T-cell (primary cell): ENCODE results near the gene KCNK15. TPM values are rescaled to one million over a fixed set of nuclear protein-coding genes. Genes with fewer than 3 reads are reported as not detected.

Source experiments
- ATAC-seq, 4 experiments: fragments of 200-7000 bp in 3 of 4; fragments of 150-1000 bp in 1 of 4; cut with Tn5 transposase; replicated peaks in 1 of 4; 1 replicate in 3 of 4; 2 replicates in 1 of 4; pipeline ENCODE4 v1.10.0; 2021; ENCODE audit warnings: moderate library complexity in 3 of 4, mild to moderate bottlenecking in 2 of 4, moderate number of reproducible peaks in 1 of 4
- CTCF ChIA-PET, 2 donors: fragments of 300-600 bp; sonication (Branson Sonifier 250); formaldehyde crosslinking; loops; one replicate each; lab custom pipeline; 2022; ENCODE audit warnings: antibody characterized with exemption in 2 of 2; lab: Charles Lee
- POLR2A ChIA-PET, 2 donors: fragments of 300-600 bp; sonication (Branson Sonifier 250); formaldehyde crosslinking; loops; one replicate each; lab custom pipeline; 2022; ENCODE audit warnings: antibody characterized with exemption in 2 of 2; lab: Charles Lee
- DNase-seq, 35 experiments: peaks; one replicate each; pipeline versions ENCODE4 v3.0.0 to v3.0.0-alpha.2; 2013 to 2023
- H3K27ac ChIP-seq: one replicate; pipeline ENCODE4 v1.5.1; 2013; ENCODE audit warnings: low read length
- H3K27me3 ChIP-seq, 2 experiments: replicated peaks in 1 of 2; 1 replicate in 1 of 2; 2 replicates in 1 of 2; pipeline versions ENCODE4 v1.6.1 to v1.7.0; 2013; ENCODE audit warnings: low read length in 1 of 2, mixed read lengths in 1 of 2; ENCODE audit not compliant: control insufficient read depth in 2 of 2, insufficient read depth in 2 of 2; ENCODE audit errors: extremely low read depth in 1 of 2
- H3K36me3 ChIP-seq, 2 donors: 1 replicate in 1 of 2; 2 replicates in 1 of 2; pipeline versions ENCODE4 v1.6.1 to v1.7.0; 2013; ENCODE audit warnings: low read length in 1 of 2; ENCODE audit not compliant: control insufficient read depth in 2 of 2, insufficient read depth in 1 of 2; ENCODE audit errors: extremely low read depth in 1 of 2
- H3K4me1 ChIP-seq, 2 experiments: 1 replicate in 1 of 2; 2 replicates in 1 of 2; pipeline versions ENCODE4 v1.6.1 to v1.7.0; 2013; ENCODE audit warnings: low read length in 2 of 2, mixed read lengths in 1 of 2; ENCODE audit not compliant: insufficient read depth in 2 of 2, control insufficient read depth in 1 of 2; ENCODE audit errors: extremely low read depth in 1 of 2
- H3K4me3 ChIP-seq, 2 donors: 1 replicate in 1 of 2; 2 replicates in 1 of 2; pipeline versions ENCODE4 v1.5.1 to v1.7.0; 2013; ENCODE audit warnings: mild to moderate bottlenecking in 2 of 2, low read length in 1 of 2, moderate library complexity in 1 of 2; ENCODE audit not compliant: control insufficient read depth in 1 of 2; ENCODE audit errors: extremely low read depth in 1 of 2
- H3K9me3 ChIP-seq: 2 replicates; pipeline ENCODE4 v1.7.0; 2013
- H3K27ac Mint-ChIP-seq, 2 donors: one replicate each; pipeline ENCODE4 v1.8.0; 2020 to 2021; ENCODE audit warnings: mild to moderate bottlenecking in 2 of 2, mixed read lengths in 2 of 2
- H3K27me3 Mint-ChIP-seq, 2 donors: one replicate each; pipeline ENCODE4 v1.8.0; 2021 to 2022; ENCODE audit warnings: mixed read lengths in 2 of 2
- H3K36me3 Mint-ChIP-seq: one replicate; pipeline ENCODE4 v1.8.0; 2021; ENCODE audit warnings: mixed read lengths
- H3K4me1 Mint-ChIP-seq, 3 donors: one replicate each; pipeline ENCODE4 v1.8.0; 2020 to 2022; ENCODE audit warnings: mixed read lengths in 3 of 3, mild to moderate bottlenecking in 1 of 3
- H3K4me3 Mint-ChIP-seq, 3 donors: one replicate each; pipeline ENCODE4 v1.8.0; 2020 to 2022; ENCODE audit warnings: mild to moderate bottlenecking in 3 of 3, mixed read lengths in 3 of 3, moderate library complexity in 3 of 3
- H3K9me3 Mint-ChIP-seq, 3 donors: one replicate each; pipeline ENCODE4 v1.8.0; 2020 to 2022; ENCODE audit warnings: mixed read lengths in 3 of 3
- WGBS: methylation state at CpG from one replicate; pipeline ENCODE4 v1.1.5; 2013; ENCODE audit warnings: missing lambda C conversion rate; ENCODE audit not compliant: insufficient coverage; 5-methylcytosine and 5-hydroxymethylcytosine counted together
- total RNA-seq, 35 experiments: library from RNA in 6 of 35; stranded (reverse) in 6 of 35; fragments of 120-200 nt in 1 of 35; gene quantifications; one replicate each; pipeline versions ENCODE4 v1.2.1 to v1.2.4 and lab custom pipeline; 2013 to 2026

Gene KCNK15
- total RNA-seq, 5 donors from 2014 or later (not counting 1 experiment from before 2014, with no cell fraction given): 0.13 TPM; not detected in 4

GRCh38 chr20:44776980-44777379 is 31.3 kb downstream of the KCNK15 start:
- H3K36me3 ChIP-seq: no peaks in the 10 kb centered on the region
- DNase-seq (no peak), ATAC-seq (no peak)
- peaks cover 15 to 25% of the 10 kb centered on the region in 2 donors for H3K27me3 Mint-ChIP-seq
- 50% methylated on average over 2 of the region's 7 CpGs for WGBS
- no peaks in the 10 kb centered on the region for H3K9me3 ChIP-seq
- POLR2A ChIA-PET: no interaction called here
- H3K4me3 ChIP-seq: no peak overlapping the region
- no peak overlapping the region for H3K4me3 Mint-ChIP-seq
- H3K27me3 ChIP-seq: peaks cover 0 to 30% of the 10 kb centered on the region in 2 experiments
- no peak overlapping the region for H3K27ac ChIP-seq
- H3K27ac Mint-ChIP-seq: no peak overlapping the region
- H3K4me1 Mint-ChIP-seq: no peaks in the 10 kb centered on the region
- H3K36me3 Mint-ChIP-seq: no peaks in the 10 kb centered on the region
- H3K9me3 Mint-ChIP-seq: peaks cover 0 to 9% (median 0%) of the 10 kb centered on the region in 3 donors
- H3K4me1 ChIP-seq: no peaks in the 10 kb centered on the region
- CTCF ChIA-PET: interaction anchor here in 1 of 2 donors (0.8 kb wide), 1 partner anchor 9 kb away, joined by 5 read pairs; no protein-coding TSS in a partner anchor

GRCh38 chr20:44780226-44780625 is 34.6 kb downstream of the KCNK15 start:
- no peak overlapping the region for H3K4me3 Mint-ChIP-seq
- H3K4me1 Mint-ChIP-seq: no peaks in the 10 kb centered on the region
- H3K9me3 Mint-ChIP-seq: peaks cover 0 to 9% (median 0%) of the 10 kb centered on the region in 3 donors
- no peaks in the 10 kb centered on the region for H3K4me1 ChIP-seq
- no peak overlapping the region for H3K27ac ChIP-seq
- peaks cover 14 to 30% of the 10 kb centered on the region in 2 donors for H3K27me3 Mint-ChIP-seq
- H3K9me3 ChIP-seq: no peaks in the 10 kb centered on the region
- peaks cover 0 to 15% of the 10 kb centered on the region in 2 experiments for H3K27me3 ChIP-seq
- POLR2A ChIA-PET: no interaction called here
- peak in 20 of 35 experiments; percentile 4 to 54 (median 19) for DNase-seq
- no peak for ATAC-seq
- CTCF ChIA-PET: no interaction called here
- no peaks in the 10 kb centered on the region for H3K36me3 Mint-ChIP-seq
- H3K27ac Mint-ChIP-seq: no peak overlapping the region
- no peak overlapping the region for H3K4me3 ChIP-seq
- no peaks in the 10 kb centered on the region for H3K36me3 ChIP-seq
- 24% methylated on average over 4 of the region's 5 CpGs for WGBS

GRCh38 chr20:44781118-44781517 is 35.5 kb downstream of the KCNK15 start:
- H3K4me3 ChIP-seq: no peak overlapping the region
- WGBS: no CpG with 5 or more reads among the region's 3 CpGs
- ChIA-PET POLR2A (no interaction called here), CTCF (no interaction called here)
- H3K4me1 ChIP-seq: no peaks in the 10 kb centered on the region
- H3K9me3 ChIP-seq: no peaks in the 10 kb centered on the region
- H3K27ac ChIP-seq: no peak overlapping the region
- H3K36me3 ChIP-seq: no peaks in the 10 kb centered on the region
- H3K27me3 Mint-ChIP-seq: peaks cover 14 to 30% of the 10 kb centered on the region in 2 donors
- no peak overlapping the region for H3K27ac Mint-ChIP-seq
- peaks cover 0 to 9% (median 0%) of the 10 kb centered on the region in 3 donors for H3K9me3 Mint-ChIP-seq
- DNase-seq (no peak), ATAC-seq (no peak)
- peaks cover 0 to 8% of the 10 kb centered on the region in 2 experiments for H3K27me3 ChIP-seq
- H3K36me3 Mint-ChIP-seq: no peaks in the 10 kb centered on the region
- H3K4me1 Mint-ChIP-seq: no peaks in the 10 kb centered on the region
- no peak overlapping the region for H3K4me3 Mint-ChIP-seq

- CTCF ChIA-PET: no interaction called here
- Mint-ChIP-seq H3K4me1 (no peaks in the 10 kb centered on the region), H3K4me3 (no peak overlapping the region), H3K27me3 (peaks cover 16 to 28% of the 10 kb centered on the region in 2 donors), H3K9me3 (peaks cover 0 to 9% (median 0%) of the 10 kb centered on the region in 3 donors), H3K27ac (no peak overlapping the region), H3K36me3 (no peaks in the 10 kb centered on the region)
- H3K9me3 ChIP-seq: no peaks in the 10 kb centered on the region
- H3K4me3 ChIP-seq: no peak overlapping the region
- H3K36me3 ChIP-seq: no peaks in the 10 kb centered on the region
- DNase-seq: no peak
- POLR2A ChIA-PET: no interaction called here
- 86% methylated on average over 3 of the region's 3 CpGs for WGBS
- no peak overlapping the region for H3K27ac ChIP-seq
- no peaks in the 10 kb centered on the region for H3K4me1 ChIP-seq
- no peak for ATAC-seq
- H3K27me3 ChIP-seq: peaks cover 0 to 7% of the 10 kb centered on the region in 2 experiments
These were observed 36.1 kb downstream of the KCNK15 start for GRCh38 chr20:44781791-44782190.

- Histone ChIP-seq H3K27ac (no peak overlapping the region), H3K36me3 (no peaks in the 10 kb centered on the region), H3K27me3 (peaks cover 0 to 17% of the 10 kb centered on the region in 2 experiments), H3K9me3 (no peaks in the 10 kb centered on the region), H3K4me3 (no peak overlapping the region), H3K4me1 (no peaks in the 10 kb centered on the region)
- ChIA-PET CTCF (no interaction called here), POLR2A (no interaction called here)
- Mint-ChIP-seq H3K27ac (no peak overlapping the region), H3K27me3 (peaks cover 21 to 31% of the 10 kb centered on the region in 2 donors), H3K4me1 (no peaks in the 10 kb centered on the region), H3K9me3 (peaks cover 0 to 6% (median 0%) of the 10 kb centered on the region in 3 donors), H3K4me3 (no peak overlapping the region), H3K36me3 (no peaks in the 10 kb centered on the region)
- WGBS: 60% methylated on average over 1 of the region's 1 CpG
- ATAC-seq (no peak), DNase-seq (no peak)
These were observed 39.0 kb downstream of the KCNK15 start for GRCh38 chr20:44784688-44785087.

- H3K4me3 Mint-ChIP-seq: no peak overlapping the region
- no peak for DNase-seq
- no peaks in the 10 kb centered on the region for H3K36me3 ChIP-seq
- H3K27me3 ChIP-seq: peaks cover 2 to 26% of the 10 kb centered on the region in 2 experiments
- no peak overlapping the region for H3K4me3 ChIP-seq
- H3K9me3 ChIP-seq: no peaks in the 10 kb centered on the region
- H3K27ac ChIP-seq: no peak overlapping the region
- no peaks in the 10 kb centered on the region for H3K4me1 ChIP-seq
- peaks cover 0 to 6% (median 0%) of the 10 kb centered on the region in 3 donors for H3K9me3 Mint-ChIP-seq
- no peak for ATAC-seq
- CTCF ChIA-PET: interaction anchor here (0.6 to 0.7 kb wide), 2 partner anchors 9 to 43 kb away, joined by 3 to 5 read pairs; no protein-coding TSS in a partner anchor
- no CpG with 5 or more reads among the region's 1 CpG for WGBS
- POLR2A ChIA-PET: no interaction called here
- no peaks in the 10 kb centered on the region for H3K4me1 Mint-ChIP-seq
- no peak overlapping the region for H3K27ac Mint-ChIP-seq
- peaks cover 23 to 25% of the 10 kb centered on the region in 2 donors for H3K27me3 Mint-ChIP-seq
- H3K36me3 Mint-ChIP-seq: no peaks in the 10 kb centered on the region
These were observed 40.1 kb downstream of the KCNK15 start for GRCh38 chr20:44785768-44786167.
